HG03521 (cell line): ENCODE results near the gene SNRPD3.
"Not testable (repeated sequence)": the region's sequence is repeated elsewhere in the genome, so short reads cannot be mapped to it uniquely, and the experiment has no call there.

Source experiments
- ATAC-seq: cut with Tn5 transposase; IDR thresholded peaks from one replicate; pipeline ENCODE4 v1.9.1; 2021; ENCODE audit warnings: mild to moderate bottlenecking, moderate library complexity; ENCODE audit not compliant: unreplicated experiment

The SNRPD3 gene

GRCh38 chr22:24590596-24591173, 34.9 kb downstream of the SNRPD3 start:
- ATAC-seq = no peak

GRCh38 chr22:24591286-24591830, 35.6 kb downstream of the SNRPD3 start:
- ATAC-seq = no peak

GRCh38 chr22:24592058-24592850, 36.5 kb downstream of the SNRPD3 start:
- no peak for ATAC-seq

- peak; percentile 61 for ATAC-seq
Observed at GRCh38 chr22:24592851-24593558, 37.2 kb downstream of the SNRPD3 start, which contains the start of gene LRRC75B. Gene LRRC75B, minus strand, starts transcription at chr22:24593073. Its CDS starts 34 bp downstream, at chr22:24593039.

- not testable (repeated sequence) for ATAC-seq
Observed at GRCh38 chr22:24593559-24593835, 37.7 kb downstream of the SNRPD3 start.

GRCh38 chr22:24593836-24594568, 38.2 kb downstream of the SNRPD3 start:
- ATAC-seq = no peak

- ATAC-seq = no peak
Observed at GRCh38 chr22:24594569-24595120, 38.8 kb downstream of the SNRPD3 start.

GRCh38 chr22:24595228-24595627, 39.4 kb downstream of the SNRPD3 start:
- ATAC-seq = no peak

GRCh38 chr22:24595863-24596262, 40.1 kb downstream of the SNRPD3 start:
- no peak for ATAC-seq

GRCh38 chr22:24597076-24597475, 41.3 kb downstream of the SNRPD3 start:
- not testable (repeated sequence) for ATAC-seq

GRCh38 chr22:24599514-24599913, 43.7 kb downstream of the SNRPD3 start:
- ATAC-seq = no peak

- not testable (repeated sequence) for ATAC-seq
Observed at GRCh38 chr22:24599958-24600715, 44.3 kb downstream of the SNRPD3 start.

GRCh38 chr22:24601217-24602104, 45.7 kb downstream of the SNRPD3 start:
- ATAC-seq = no peak

GRCh38 chr22:24602105-24602749, 46.4 kb downstream of the SNRPD3 start:
- ATAC-seq = not testable (repeated sequence)

- ATAC-seq = not testable (repeated sequence)
Observed at GRCh38 chr22:24602847-24603769, 47.3 kb downstream of the SNRPD3 start, which contains the start of gene GGT1. Gene GGT1, plus strand, starts transcription at chr22:24603193. Its CDS starts 7,889 bp downstream, at chr22:24611082.

- not testable (repeated sequence) for ATAC-seq
Observed at GRCh38 chr22:24603770-24604629, 48.2 kb downstream of the SNRPD3 start.
